Epithelial cell of esophagus (primary cell): Measurements from ENCODE around the gene ALDH1L2.
A peak's percentile ranks its signal among the peaks of the same experiment; 100 is the strongest.

Experiments
- DNase-seq: peaks from one replicate; pipeline ENCODE4 v3.0.0; 2010; ENCODE audit warnings: low read depth
- H3K4me3 ChIP-seq: 2 replicates; pipeline ENCODE4 v1.5.1; 2011; ENCODE audit warnings: mild to moderate bottlenecking, low read length, control low read depth
- TF ChIP-seq, protein P1 (sequence below): IDR thresholded peaks from 2 replicates; pipeline ENCODE4 v1.5.1; 2011; ENCODE audit warnings: low read depth, mild to moderate bottlenecking, low read length, control low read depth, inconsistent platforms; ENCODE audit not compliant: insufficient read depth; ENCODE audit errors: missing control alignments

ALDH1L2 gene

DNA sequence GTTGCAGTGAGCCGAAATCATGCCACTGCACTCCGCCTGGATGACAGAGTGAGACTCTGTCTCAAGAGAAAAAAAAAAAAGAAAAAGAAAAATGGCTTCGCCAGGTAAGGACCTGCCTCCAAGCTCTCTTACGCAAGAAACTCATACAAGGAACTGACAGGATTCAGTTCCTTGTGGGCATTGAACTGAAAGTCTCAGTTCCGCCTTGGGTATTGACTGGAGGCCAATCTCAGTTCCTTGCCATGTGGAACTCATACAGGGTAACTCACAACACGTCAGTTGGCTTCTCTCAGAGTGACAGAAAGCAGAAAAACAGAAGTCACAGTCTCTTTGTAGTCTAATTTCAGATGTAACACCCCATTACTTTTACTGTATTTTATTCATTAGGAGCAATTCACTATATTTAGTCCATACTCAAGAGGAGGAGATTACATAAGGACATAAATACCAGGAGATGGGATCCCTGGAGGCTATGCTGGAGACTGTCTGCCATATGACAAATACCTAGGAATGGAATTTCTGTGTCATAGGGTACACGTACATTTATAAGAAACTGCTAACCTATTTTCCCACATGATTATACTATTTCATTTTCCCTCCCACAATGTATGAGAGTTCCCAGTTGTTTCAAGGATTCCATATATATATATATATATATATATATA is 109.5 kb downstream of the ALDH1L2 start:
- DNase-seq = peak; percentile 91
- H3K4me3 ChIP-seq = no peak overlapping the region
- TF ChIP-seq, protein P1, sequence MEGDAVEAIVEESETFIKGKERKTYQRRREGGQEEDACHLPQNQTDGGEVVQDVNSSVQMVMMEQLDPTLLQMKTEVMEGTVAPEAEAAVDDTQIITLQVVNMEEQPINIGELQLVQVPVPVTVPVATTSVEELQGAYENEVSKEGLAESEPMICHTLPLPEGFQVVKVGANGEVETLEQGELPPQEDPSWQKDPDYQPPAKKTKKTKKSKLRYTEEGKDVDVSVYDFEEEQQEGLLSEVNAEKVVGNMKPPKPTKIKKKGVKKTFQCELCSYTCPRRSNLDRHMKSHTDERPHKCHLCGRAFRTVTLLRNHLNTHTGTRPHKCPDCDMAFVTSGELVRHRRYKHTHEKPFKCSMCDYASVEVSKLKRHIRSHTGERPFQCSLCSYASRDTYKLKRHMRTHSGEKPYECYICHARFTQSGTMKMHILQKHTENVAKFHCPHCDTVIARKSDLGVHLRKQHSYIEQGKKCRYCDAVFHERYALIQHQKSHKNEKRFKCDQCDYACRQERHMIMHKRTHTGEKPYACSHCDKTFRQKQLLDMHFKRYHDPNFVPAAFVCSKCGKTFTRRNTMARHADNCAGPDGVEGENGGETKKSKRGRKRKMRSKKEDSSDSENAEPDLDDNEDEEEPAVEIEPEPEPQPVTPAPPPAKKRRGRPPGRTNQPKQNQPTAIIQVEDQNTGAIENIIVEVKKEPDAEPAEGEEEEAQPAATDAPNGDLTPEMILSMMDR = no peak

DNA sequence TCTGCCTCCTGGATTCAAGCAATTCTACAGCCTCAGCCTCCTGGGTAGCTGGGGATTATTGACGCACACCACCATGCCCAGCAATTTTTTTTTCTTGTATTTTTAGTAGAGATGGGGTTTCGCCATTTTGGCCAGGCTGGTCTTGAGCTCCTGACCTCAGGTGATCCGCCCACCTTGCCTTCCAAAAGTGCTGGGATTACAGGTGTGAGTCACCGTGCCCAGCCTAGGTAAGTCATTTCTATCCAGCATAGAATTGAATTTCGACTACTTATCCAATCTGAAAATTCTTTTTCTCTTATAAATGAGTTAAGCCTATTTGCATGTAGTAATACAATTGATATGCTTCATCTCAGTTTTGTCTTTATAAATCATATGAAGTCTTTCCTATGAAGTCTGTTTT is 111.0 kb downstream of the ALDH1L2 start:
- TF ChIP-seq, protein P1 = no peak
- H3K4me3 ChIP-seq = no peak overlapping the region
- DNase-seq = peak; percentile 57

DNA sequence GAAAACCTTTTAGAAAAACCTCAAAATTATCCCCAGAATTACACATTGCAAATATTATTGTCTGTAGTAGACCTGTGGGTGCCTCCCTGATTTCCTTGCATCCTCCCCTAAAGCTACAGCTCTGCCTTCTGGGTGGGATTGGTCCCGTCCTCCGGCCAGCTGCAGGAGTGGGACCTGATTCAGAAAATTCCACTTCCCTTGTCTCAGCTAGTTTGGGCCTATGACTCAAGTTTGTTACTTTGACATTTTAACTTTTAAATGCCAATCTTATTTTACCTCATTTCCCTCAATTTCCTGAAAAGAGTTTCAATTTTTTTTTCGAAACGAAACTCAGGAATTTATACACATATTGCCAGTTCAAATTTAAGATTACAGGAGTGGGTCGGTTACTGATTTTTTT is 113.0 kb downstream of the ALDH1L2 start:
- H3K4me3 ChIP-seq = no peak overlapping the region
- TF ChIP-seq, protein P1 = no peak
- peak; percentile 47 for DNase-seq
